ENCODE data around the gene CAND2.
"Not testable (repeated sequence)": the region's sequence is repeated elsewhere in the genome, so short reads cannot be mapped to it uniquely, and the experiment has no call there.

The CAND2 gene

DNA sequence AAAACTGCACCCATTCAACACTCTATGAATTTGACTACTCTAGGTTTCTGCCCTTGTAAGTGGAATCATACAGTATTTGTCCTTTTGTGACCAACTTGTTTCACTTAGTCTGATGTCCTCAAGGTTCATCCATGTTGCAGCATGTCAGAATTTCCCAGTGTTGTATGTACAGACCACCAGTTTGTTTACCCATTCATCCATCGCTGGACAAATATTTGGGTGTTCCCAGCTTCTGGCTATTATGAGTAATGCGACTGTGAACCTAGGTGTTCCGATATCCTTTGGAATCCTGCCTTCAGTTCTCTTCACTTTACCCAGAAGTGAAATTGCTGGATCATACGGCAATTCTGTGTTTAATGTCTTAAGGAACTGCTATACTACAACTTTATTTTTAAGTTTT lies 32.3 kb downstream of the CAND2 start:
- in situ Hi-C loops (cut with MboI; ENCODE audit: low sequenced_read_pairs): no loop called here

DNA sequence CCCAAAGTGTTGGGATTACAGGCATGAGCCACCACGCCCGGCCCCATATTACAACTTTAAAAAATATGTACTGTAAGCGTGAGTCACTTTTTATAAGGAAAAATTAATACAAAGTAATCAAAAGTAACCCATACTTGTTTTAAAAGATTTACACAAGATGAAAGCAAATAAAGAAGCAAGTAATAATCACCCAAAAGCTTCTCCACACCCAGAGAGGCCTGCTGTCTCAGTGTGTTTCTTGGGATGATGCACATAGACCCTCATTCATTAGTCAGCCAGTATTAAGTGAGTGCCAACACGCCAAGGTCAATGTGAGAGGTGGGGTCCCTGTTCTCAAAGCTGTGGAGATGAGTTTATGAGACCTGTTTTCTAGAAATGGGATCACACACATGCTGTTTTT lies 32.9 kb downstream of the CAND2 start:
- in situ Hi-C loops (cut with MboI; ENCODE audit: low sequenced_read_pairs): no loop called here

DNA sequence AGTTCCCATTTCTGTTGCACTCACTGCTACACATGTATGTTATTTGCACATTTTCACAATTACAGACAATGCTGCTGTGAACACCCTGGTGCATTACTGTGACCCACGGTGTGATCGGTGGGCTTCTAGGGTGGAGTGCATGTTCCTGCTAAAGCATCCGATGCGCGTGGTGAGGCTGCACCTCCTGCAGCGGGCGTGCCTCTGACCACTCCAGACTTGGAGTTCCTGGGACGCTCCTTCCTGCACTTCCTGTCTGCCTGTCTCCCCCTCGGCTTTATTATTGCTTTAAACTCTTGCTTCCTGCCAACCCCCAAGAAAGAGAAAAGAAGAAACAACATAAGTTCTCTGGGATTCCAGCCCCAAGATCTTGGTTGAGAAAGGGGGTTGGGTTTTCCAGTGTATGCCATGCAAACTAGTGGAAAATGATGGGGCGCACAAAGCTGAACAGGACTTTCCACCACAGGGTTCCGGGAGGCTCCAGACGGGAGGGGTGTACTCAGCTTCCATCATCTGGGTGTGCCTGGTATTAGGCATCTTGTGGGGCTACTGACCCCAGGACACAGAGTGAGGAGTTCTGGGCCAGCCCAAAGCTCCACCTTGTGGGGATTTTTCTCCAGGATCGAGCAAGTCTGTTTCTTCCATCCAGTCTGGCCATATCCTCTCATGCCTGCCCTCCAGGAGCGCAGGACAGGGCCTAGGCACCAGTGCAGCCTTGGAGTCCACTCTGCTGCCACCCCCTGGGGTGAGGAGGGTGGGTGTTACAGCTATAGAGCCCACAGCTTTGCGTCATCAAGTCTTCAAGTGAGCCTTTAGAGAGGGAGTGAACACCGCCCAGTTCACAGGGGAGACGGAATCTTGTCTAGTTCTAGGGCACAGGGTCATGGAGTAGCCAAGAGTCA lies 33.7 kb downstream of the CAND2 start:
- in situ Hi-C loops (cut with MboI; ENCODE audit: low sequenced_read_pairs): no loop called here

DNA sequence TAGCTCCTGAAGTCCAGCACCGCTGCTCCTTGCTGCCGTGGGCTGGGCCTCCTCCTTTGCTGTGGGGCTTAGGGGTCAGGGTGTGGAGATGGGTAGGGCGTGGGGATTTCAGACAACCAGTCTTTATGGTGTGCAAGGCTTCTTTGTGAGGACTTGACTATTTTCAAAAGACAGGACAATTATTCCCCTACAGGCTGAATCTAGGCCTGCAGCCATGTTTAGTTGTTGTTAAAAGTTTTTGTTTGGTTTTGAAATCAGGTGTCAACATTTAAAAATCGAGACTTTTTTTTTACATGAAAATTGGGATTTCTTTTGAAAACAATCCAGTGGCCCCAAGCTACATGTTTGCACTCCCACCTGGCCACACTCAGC lies 34.3 kb downstream of the CAND2 start:
- in situ Hi-C loops (cut with MboI; ENCODE audit: low sequenced_read_pairs): no loop called here

DNA sequence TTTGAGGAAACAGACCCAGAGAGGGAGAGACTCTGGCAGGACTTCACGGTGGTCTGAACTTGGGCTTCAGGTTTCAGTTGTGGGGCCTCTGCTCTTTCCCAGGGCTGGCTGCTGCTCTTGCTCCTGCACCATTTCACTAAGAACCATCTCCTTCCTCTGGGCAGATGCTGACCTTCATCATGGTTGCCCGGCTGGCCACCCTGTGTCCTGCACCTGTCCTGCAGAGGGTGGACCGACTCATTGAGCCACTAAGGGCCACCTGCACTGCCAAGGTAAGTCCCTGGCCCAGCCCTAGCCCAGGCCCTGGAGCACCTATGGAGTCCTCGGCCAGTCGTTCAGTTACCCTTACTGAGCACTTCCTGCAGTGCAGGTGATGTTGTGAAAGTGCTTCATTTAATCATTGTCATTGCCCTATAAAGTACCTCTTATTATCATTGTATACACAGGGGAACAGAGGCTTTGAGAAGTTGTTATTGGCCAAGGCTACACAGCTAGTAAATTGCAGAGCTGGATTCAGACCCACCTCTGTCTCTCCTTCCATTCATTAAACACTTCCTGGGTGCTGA lies 34.9 kb downstream of the CAND2 start:
- in situ Hi-C loops (cut with MboI; ENCODE audit: low sequenced_read_pairs): no loop called here

DNA sequence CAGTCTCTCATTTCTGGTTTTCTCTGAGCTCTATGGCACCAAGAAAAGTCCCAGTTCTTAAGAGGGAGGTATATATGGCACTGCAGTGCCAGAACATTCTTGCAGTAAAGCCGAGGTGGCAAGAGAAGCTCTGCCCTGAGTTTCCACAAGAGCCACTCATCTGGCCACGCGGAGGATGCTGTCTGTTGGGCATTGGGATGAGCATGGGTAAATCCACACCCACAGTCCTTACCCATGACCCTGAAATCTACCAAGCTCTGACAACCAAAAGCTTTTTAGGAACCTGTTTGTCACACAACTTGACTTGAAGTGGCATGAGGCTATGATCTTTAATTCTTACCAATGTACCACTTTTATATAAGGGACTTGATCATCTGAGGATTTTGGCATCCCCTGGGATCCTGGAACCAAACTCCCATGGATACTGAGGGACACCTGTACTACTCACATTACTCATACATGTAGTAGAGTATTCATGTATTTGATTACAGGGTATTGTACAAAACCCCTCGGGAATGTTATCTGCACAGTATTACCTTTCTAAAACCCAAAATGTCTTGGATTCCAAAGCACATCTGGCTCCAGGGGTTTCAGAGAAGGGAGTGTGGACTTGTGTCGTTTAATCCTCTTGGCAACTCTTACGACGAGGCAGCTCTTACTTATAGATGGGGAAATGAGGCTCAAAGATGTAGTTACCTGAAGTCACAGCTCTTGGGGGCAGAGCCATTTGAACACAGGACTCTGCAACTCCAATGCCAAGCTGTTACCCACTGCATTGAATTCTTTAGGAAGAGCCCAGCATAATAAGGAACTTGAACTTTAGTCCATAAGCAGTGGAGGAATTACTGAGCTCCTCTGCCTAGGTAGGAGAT lies 36.1 kb downstream of the CAND2 start:
- in situ Hi-C loops (cut with MboI; ENCODE audit: low sequenced_read_pairs): no loop called here

DNA sequence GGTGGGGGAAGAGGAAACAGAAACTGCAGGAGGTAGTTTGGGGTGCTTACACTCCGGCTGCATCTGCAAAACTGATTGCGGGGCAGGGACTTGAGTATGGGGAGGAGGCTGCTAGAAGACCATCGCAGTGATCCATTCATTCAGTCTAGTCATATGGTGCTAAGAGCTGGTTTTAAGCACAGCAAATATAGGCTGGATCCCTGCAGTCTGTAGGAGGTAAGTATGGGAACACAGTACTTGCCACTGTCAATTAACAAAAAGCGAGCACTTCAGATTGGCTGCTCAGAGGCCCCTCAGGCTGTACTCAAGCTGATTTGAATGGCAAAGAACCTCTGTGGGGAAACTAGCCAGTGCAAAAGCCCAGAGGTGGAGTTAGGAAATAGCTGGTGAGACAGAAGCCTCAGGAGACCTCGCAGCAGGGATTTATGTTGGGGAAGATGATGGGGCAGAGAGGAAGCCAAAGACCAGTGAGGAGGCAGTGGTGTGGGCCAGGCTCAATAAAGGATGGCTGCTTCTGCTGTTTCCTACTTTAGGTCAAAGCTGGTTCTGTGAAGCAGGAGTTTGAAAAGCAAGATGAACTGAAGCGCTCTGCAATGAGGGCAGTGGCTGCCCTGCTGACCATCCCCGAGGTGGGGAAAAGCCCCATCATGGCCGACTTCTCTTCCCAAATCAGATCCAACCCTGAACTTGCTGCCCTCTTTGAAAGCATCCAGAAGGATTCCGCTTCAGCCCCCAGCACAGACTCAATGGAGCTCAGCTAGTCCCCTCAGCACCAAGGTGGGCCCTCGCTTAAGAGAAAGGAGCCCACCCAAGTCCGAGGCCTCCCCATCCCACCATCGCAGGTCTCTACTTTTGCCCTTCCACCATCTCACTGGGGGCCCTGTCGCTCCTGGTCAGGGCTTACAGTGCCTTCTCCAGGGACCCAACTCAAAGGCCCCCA lies 37.0 kb downstream of the CAND2 start:
- in situ Hi-C loops (cut with MboI; ENCODE audit: low sequenced_read_pairs): no loop called here

DNA sequence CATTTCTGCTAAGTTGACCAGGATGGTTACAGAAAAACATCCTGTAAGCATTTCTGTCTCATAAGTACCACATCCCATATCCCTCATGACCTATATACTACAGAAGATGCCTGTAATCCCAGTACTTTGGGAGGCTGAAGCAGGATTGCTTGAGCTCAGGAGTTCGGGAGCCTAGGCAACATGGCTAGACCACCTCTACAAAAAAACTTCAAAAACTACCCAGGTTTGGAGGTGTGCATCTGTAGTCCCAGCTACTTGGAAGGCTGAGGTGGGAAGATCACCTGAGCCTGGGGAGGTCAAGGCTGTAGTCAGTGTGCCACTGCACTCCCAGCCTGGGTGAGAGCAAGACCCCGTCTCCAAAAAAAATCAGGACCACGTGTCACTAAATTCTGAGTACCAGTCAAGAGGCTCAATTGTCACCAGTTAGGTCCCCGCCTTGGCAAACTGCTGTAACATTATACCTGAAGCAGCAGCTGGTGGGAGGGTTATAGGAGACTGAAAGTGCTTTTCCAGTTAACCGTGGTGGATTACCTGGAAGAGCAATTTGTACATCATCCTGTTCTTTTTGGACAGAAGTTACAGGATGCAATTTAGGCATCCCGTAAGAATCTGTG lies 38.7 kb downstream of the CAND2 start:
- in situ Hi-C loops (cut with MboI; ENCODE audit: low sequenced_read_pairs): no loop called here

DNA sequence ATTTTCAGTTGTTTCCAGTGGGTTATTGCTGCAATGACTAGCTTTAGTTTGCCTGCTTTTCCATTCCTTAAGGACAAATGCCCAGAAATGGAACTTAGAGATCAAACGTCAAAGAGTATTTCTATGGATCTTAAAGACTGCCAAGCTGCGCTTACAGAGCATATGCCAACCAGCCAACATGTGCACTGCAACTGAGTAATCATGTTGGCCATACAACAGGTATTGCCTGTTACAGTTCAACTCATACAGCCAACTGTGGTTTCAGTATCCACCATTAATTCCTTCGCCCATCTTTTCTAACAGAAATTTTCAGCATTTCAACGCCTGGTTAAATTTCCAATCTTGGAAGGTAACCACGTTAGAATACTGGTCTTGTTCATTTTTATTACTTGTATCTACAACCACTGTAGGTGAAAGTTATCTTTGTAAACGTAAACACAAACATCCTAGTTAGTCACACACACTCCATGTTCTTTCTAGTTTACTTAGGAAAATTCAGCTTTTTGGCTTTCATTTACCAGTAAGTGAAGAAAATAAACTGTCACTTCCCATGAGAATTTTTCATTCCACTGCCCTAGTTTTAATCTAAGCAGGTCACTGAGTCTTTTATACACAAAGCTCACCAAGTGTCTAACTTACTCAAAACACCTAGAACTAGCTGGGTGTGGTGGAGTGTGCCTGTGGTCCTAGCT lies 41.0 kb downstream of the CAND2 start:
- in situ Hi-C loops (cut with MboI; ENCODE audit: low sequenced_read_pairs): no loop called here

DNA sequence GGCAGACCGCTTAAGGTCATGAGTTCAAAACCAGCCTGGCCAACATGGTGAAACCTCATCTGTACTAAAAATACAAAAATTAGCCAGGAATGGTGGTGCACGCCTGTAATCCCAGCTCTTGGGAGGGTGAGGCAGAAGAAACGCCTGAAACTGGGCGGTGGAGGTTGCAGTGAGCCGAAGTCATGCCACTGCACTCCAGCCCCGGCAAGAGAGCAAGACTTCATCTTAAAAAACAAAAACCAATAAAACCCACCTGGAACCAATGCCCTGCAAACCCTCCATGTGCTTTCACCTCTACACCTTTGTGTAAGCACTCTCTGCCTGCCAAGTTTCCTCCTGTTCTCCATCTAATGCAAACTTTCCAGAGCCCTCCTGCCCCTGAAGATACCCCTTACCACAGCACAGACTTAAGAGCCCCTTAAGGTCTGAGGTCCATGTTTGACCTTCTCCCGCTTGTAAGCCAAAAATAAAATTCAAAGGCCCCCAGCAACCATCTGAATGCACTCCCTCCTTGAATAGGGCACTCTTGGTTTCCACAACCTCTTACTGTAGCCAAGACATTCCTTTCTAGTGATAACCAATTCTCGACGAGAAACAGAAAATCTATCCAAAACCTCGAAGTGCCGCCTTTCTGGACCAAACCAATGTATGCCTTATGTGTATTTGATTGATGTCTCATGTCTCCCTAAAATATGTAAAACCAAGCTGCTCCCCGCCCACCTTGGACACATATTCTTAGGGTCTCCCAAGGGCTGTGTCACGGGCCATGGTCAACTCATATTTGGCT lies 41.9 kb downstream of the CAND2 start:
- in situ Hi-C loops (cut with MboI; ENCODE audit: low sequenced_read_pairs): no loop called here

DNA sequence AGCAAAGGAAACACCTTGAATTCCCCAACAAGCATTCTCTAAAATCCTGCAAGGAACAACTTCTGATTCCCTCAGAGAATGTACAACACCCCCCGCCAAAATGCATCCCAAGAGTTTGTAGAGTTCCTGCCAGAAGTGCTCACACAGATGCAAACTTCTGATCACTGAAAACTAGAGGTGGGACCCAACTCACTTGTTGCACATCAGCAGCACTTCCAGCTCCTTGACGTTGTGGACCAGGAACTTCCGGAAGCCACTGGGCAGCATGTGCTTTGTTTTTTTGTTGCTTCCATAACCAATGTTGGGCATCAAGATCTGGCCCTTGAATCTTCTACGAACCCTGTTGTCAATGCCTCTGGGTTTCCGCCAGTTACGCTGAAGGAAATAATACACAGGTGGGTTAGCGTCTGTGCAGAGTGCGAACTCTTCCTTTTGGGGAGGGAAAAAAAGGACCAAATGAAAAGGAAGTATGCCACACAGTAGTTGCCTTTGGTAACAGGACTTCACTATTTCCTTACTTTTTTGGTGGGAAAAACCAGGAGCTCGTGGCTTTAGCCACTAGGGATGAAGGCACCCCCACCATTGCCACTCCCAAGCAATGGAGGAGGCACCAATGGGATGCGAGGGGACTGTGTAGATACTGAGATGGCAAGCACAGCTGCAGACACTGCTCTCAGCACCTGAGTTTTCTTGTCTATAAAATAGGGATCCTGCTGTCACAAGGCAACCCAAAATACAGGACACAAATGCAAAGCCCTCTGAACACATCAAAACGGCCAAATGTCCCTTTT lies 42.9 kb downstream of the CAND2 start:
- in situ Hi-C loops (cut with MboI; ENCODE audit: low sequenced_read_pairs): no loop called here

DNA sequence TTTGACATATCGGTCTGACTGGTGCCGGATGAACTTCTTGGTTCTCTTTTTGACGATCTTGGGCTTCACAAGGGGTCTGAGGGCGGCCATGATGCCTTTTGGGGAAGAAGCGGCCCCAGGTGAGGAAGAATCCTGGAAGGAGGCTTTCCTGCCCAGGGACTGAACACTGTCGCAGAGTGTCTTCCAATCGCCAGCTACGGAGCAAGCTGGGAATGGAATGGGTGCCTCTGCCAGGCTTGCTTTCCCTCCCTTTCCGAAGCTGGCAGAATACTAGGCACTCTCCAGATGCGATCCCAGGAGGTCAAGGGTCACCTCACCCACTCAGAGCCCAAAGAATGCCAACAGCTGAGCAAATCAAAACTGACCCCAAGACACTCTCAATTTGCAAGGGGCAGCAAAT lies 43.7 kb downstream of the CAND2 start:
- in situ Hi-C loops (cut with MboI; ENCODE audit: low sequenced_read_pairs): not testable (repeated sequence)

DNA sequence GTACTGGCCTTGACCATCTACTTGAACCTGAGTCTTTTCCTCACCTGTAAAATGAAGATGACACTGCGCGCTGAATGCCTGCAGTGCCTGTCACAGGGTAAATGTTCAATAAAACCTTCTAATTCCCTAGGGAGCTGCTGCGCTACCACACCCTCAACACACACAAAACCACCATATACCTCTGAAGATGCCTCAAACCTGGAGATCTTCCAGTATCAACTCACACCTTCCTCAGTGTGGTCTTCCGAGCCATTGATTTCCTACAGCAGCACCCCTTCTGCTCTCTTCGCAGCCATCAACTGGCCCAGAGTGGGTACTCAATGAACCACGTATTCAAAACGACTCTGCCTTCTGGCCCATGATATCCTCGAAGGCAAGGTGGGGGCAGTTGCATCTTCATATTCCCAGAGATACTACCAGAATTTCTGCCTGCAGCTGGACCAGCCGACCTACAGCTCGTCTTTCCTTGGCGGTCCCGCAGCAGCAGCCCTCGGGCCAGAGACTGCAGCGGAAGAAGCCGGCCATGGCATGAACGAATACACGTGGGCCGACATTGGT lies 44.2 kb downstream of the CAND2 start:
- in situ Hi-C loops (cut with MboI; ENCODE audit: low sequenced_read_pairs): no loop called here

DNA sequence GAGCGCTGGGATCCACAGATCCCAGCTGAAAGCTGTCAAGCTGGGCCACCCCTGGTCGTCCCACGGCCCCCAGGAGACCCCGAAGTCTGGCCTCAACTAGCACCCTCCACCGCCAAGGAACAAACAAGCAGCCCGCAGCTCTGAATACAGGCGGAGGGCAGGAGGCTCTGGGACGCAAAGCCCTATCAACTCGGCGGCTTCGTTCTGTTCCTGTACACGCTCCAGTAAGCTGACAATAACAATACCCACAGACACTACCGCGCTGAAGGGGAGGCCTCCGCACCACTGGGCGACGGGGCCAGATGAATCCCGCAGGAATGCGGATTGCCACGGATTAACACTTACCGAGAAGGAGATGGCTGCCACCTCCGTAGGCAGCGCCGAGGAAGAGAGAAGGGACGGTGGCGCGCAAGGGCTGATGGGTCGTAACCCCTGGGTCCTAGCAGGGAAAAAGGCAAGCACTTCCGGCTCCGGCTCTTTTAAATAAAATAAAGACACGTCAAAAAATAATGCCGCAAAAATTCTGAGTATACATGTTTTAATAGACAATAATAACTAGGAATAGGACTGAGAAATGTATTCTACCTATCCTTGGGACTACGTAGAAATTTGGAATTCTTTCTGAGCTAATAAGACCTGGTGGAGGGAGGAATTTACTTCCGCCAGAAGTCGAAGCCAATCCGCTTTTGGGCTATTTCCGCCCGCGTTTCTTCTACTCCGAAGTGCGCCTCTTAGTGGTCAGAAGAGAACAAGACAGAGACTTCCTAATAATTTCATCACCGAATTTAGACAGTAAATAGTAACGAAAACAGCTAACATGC lies 44.9 kb downstream of the CAND2 start, which contains the start of gene RPL32:
Gene RPL32 (minus strand): TSS at position 417 of the 821 bp plus-strand sequence. CDS start 1,328 bp downstream, outside the sequence.
- in situ Hi-C loops (cut with MboI; ENCODE audit: low sequenced_read_pairs): no loop called here

DNA sequence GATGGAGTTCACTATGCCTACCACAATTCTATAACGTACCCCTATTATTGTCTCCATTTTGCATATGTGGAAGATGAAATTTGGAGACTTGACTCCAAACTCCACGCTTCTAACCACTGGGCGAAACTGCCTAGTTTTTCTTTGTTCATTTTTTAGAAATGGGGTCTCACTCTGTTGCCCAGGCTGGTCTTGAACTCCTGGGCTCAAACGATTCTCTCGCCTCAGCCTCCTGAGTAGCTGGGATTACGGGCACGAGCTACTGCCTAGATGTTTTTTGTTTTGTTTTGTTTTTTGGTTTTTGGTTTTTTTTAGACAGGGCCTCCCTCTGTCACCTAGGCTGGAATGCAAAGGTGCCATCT lies 45.5 kb downstream of the CAND2 start:
- in situ Hi-C loops (cut with MboI; ENCODE audit: low sequenced_read_pairs): no loop called here

DNA sequence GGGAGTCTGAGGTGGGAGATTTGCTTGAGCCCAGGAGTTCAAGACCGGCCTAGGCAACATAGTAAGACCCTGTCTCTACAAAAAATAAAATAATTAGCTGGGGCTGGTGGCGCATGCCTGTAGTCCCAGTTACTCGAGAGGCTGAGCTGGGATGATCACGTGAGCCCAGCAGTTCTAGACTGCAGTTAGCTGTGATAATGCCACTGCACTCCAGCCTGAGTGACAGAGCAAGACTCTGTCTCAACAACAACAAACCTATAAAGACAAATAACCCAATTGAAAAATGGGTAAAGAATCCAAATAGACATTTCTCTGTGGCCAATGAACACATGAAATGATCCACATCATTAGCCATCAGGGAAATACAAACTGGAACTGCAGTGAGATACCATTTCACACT lies 46.0 kb downstream of the CAND2 start:
- in situ Hi-C loops (cut with MboI; ENCODE audit: low sequenced_read_pairs): no loop called here

DNA sequence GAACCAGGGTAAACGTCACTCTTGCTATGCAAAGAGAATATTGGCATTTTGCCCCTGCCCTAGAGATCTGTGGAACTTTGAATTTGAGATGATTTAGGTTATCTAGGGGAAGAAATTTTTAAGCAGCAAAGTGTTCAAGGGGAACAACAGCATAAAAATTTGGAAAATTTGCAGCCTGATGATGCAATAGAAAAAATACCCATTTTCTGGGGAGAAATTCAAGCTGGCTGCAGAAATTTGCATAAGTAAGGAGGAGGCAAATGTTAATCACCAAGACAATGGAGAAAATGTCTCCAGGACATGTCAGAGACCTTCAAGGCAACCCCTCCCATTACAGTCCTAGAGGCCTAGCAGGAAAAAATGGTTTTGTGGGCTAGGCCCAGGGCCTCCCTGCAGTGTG lies 49.3 kb downstream of the CAND2 start:
- in situ Hi-C loops (cut with MboI; ENCODE audit: low sequenced_read_pairs): no loop called here

All from HL-60/S4 (cell line).